ENCODE data around the gene PNMA1.

The PNMA1 gene

GRCh38 chr14:73736842-73737241 is 22.7 kb upstream of the PNMA1 start:
- no peak for DNase-seq (ENCODE audit: low read depth)

GRCh38 chr14:73732006-73732405 is 17.8 kb upstream of the PNMA1 start:
- no peak for DNase-seq (ENCODE audit: low read depth)

GRCh38 chr14:73731111-73731510 is 16.9 kb upstream of the PNMA1 start:
- DNase-seq (ENCODE audit: low read depth), result no peak

GRCh38 chr14:73729556-73730265 is 15.5 kb upstream of the PNMA1 start:
- no peak for DNase-seq (ENCODE audit: low read depth)

GRCh38 chr14:73728717-73729330 is 14.6 kb upstream of the PNMA1 start:
- peak; percentile 76 for DNase-seq (ENCODE audit: low read depth)

GRCh38 chr14:73727166-73727565 is 13.0 kb upstream of the PNMA1 start:
- no peak for DNase-seq (ENCODE audit: low read depth)

GRCh38 chr14:73726025-73726961 is 12.1 kb upstream of the PNMA1 start:
- no peak for DNase-seq (ENCODE audit: low read depth)

- DNase-seq (ENCODE audit: low read depth), result peak; percentile 25
Measured at GRCh38 chr14:73725116-73726024, 11.2 kb upstream of the PNMA1 start.

- no peak for DNase-seq (ENCODE audit: low read depth)
Measured at GRCh38 chr14:73724696-73725095, 10.5 kb upstream of the PNMA1 start.

GRCh38 chr14:73723797-73724661 is 9.8 kb upstream of the PNMA1 start:
- no peak for DNase-seq (ENCODE audit: low read depth)

- no peak for DNase-seq (ENCODE audit: low read depth)
Measured at GRCh38 chr14:73723406-73723796, 9.2 kb upstream of the PNMA1 start.

GRCh38 chr14:73722581-73722980 is 8.4 kb upstream of the PNMA1 start:
- no peak for DNase-seq (ENCODE audit: low read depth)

GRCh38 chr14:73721101-73721821 is 7.1 kb upstream of the PNMA1 start:
- DNase-seq (ENCODE audit: low read depth), result no peak

GRCh38 chr14:73720636-73721035 is 6.5 kb upstream of the PNMA1 start:
- DNase-seq (ENCODE audit: low read depth), result no peak

- DNase-seq (ENCODE audit: low read depth), result no peak
Measured at GRCh38 chr14:73719791-73720190, 5.6 kb upstream of the PNMA1 start.

- DNase-seq (ENCODE audit: low read depth), result no peak
Measured at GRCh38 chr14:73719361-73719760, 5.2 kb upstream of the PNMA1 start.

GRCh38 chr14:73718418-73719251 is 4.5 kb upstream of the PNMA1 start:
- DNase-seq (ENCODE audit: low read depth), result no peak

- no peak for DNase-seq (ENCODE audit: low read depth)
Measured at GRCh38 chr14:73717711-73718417, 3.7 kb upstream of the PNMA1 start.

- no peak for DNase-seq (ENCODE audit: low read depth)
Measured at GRCh38 chr14:73717266-73717665, 3.1 kb upstream of the PNMA1 start.

Data from activated T-cell treated with anti-CD3 and anti-CD28 coated beads for 48 hours (primary cell).